ENCODE measurements around the gene MACROD1.

Gene MACROD1

DNA sequence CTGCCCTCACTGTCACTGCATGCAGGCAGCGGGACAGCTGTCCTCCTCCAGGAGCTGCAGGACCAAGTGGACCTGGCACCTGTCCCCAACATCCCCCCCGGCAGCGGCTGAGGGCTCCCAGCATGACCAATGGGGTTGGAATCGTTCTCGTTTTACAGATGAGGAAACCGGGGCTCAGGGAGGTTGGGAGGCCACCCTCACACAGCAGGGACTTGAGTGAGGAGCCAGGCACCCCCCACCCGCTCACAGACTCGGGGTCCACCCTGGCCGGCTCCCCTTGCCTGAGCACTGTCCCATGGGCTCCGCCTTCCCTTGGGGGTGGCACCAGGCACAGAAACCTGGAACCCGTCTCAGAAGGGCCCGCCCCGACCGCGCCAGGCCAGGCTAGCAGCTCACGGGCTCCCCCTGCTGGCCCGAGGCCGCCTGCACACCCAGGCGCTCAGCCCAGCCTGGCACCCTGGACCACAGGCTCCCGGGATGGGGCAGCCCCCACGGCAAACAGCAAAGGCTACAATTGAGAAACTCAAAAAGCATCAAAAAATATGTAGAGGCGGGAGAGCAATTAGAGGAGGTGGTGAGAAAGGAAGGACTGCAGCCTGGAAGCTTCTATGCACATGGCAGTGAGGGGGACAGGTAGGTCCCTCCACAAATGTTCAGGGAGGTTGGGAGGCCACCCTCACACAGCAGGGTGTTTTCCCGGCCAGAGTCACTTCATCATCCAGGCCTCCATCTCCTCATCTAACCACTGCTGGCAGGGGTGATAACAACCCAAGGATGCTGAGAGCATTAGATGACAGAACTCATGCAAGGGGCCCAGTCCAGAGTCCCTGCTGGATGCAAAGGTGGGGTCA is 12.8 kb downstream of the MACROD1 start:
- intact Hi-C loops (cut with DNase I; ENCODE audit: low total_unique reads): loop anchor here (10.0 kb wide), 1 partner anchor 318 kb away; the partner anchor contains the start of gene MARK2
- no peaks in the 10 kb centered on the region for H3K9me3 ChIP-seq
- H3K27ac ChIP-seq: no peak overlapping the region
- H3K36me3 ChIP-seq: peaks cover 0 to 15% (median 0%) of the 10 kb centered on the region in 3 donors
- H3K4me3 ChIP-seq: no peak overlapping the region
- peaks cover 0 to 15% (median 8%) of the 10 kb centered on the region in 4 donors for H3K4me1 ChIP-seq
- H3K27me3 ChIP-seq: no peaks in the 10 kb centered on the region
- TF ChIP-seq, protein P1, sequence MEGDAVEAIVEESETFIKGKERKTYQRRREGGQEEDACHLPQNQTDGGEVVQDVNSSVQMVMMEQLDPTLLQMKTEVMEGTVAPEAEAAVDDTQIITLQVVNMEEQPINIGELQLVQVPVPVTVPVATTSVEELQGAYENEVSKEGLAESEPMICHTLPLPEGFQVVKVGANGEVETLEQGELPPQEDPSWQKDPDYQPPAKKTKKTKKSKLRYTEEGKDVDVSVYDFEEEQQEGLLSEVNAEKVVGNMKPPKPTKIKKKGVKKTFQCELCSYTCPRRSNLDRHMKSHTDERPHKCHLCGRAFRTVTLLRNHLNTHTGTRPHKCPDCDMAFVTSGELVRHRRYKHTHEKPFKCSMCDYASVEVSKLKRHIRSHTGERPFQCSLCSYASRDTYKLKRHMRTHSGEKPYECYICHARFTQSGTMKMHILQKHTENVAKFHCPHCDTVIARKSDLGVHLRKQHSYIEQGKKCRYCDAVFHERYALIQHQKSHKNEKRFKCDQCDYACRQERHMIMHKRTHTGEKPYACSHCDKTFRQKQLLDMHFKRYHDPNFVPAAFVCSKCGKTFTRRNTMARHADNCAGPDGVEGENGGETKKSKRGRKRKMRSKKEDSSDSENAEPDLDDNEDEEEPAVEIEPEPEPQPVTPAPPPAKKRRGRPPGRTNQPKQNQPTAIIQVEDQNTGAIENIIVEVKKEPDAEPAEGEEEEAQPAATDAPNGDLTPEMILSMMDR (IDR thresholded peaks at IDR 0.05): peak; percentile 95 to 100
- DNase-seq: peak; percentile 51 to 72

DNA sequence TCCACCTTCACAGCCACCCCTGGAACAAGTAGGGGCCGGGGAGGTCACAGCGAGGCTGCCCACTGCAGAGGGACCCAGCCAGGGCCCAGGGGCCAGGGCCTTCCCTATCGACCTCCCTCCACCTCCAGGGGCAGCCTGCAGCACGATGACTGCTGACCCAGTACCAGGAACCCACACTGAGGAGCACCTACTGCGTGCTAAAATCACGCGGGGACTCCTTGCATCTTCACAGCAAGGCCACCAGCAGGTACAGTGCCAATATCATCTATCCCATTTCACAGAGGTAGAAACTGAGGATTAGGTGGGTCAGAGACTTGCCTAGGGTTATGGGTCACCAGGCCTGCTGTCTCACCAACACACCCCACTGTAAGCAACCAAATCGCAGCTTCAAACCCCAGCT is 14.6 kb downstream of the MACROD1 start:
- TF ChIP-seq, protein P1 (IDR thresholded peaks at IDR 0.05): no peak
- intact Hi-C loops (cut with DNase I; ENCODE audit: low total_unique reads): loop anchor here (10.0 kb wide), 1 partner anchor 317 kb away; the partner anchor contains the start of gene MARK2
- Histone ChIP-seq H3K27me3 (no peaks in the 10 kb centered on the region), H3K9me3 (no peaks in the 10 kb centered on the region), H3K36me3 (peaks cover 0 to 15% (median 0%) of the 10 kb centered on the region in 3 donors), H3K4me3 (no peak overlapping the region), H3K27ac (no peak overlapping the region), H3K4me1 (peaks cover 0 to 17% (median 9%) of the 10 kb centered on the region in 4 donors)
- no peak for DNase-seq

DNA sequence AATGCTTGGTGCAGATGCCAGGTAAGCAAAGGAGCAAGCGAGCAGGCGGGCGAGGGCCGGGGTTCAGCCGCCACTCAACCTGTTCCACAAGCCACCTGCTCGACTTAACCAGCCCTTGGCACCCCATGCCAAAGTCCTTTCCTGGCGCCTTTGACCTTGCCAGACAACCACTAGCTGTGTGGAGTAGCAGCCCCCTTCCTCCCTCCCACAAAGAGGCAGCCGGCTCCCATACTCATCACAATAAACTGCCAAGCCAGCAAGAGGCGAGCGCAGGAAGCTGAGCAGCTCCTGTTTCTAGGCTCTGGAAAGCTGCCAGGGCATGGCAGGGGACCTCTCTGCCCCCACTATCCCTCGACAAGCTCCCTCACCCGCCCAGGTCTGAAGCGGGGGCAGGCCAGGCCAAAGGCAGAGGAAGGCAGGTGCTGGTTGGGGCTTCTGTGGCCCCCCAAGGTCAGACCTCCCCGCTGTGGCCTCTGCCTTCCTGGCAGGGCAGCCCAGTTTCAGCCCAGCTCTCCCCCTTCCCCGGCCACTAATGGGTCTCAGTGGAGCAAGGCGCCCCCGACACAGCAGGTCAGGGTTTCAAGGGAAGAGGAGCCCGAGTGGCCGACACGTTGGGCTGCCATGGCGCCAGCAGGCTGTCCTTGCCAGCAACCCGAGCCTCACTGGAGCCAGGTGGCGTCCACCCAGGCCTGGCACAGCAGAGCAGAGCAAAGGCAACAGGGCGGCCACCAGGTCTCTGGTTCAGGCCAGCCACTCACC is 15.3 kb downstream of the MACROD1 start:
- Histone ChIP-seq H3K4me1 (peaks cover 0 to 17% (median 9%) of the 10 kb centered on the region in 4 donors), H3K27me3 (no peaks in the 10 kb centered on the region), H3K36me3 (peaks cover 0 to 15% (median 0%) of the 10 kb centered on the region in 3 donors), H3K4me3 (no peak overlapping the region), H3K9me3 (no peaks in the 10 kb centered on the region), H3K27ac (no peak overlapping the region)
- DNase-seq: no peak
- TF ChIP-seq, protein P1 (IDR thresholded peaks at IDR 0.05): no peak
- intact Hi-C loops (cut with DNase I; ENCODE audit: low total_unique reads): loop anchor here (10.0 kb wide), 1 partner anchor 316 kb away; the partner anchor contains the start of gene MARK2

DNA sequence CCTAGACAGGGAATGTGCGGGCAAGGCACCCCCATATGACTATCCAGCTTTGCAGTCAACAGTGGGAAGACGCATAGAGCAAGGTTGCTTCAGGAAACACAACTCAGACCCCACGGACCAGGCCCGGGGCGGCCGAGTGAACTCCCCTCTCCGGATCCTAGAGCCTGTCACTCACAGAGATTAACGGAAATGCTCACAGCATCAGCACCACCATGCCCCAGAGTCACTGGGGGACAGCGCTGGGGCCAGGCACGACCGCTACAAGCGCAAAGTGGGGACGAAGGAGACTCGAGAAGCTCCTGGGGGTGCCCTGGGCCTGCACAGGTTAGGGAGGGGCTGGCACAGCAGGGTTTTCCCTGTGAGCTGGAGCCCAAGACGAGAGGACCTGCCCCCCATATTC is 15.9 kb downstream of the MACROD1 start:
- H3K4me3 ChIP-seq: no peak overlapping the region
- no peak for DNase-seq
- H3K36me3 ChIP-seq: peaks cover 0 to 15% (median 0%) of the 10 kb centered on the region in 3 donors
- intact Hi-C loops (cut with DNase I; ENCODE audit: low total_unique reads): loop anchor here (10.0 kb wide), 1 partner anchor 315 kb away; the partner anchor contains the start of gene MARK2
- no peak overlapping the region for H3K27ac ChIP-seq
- TF ChIP-seq, protein P1 (IDR thresholded peaks at IDR 0.05): no peak
- no peaks in the 10 kb centered on the region for H3K9me3 ChIP-seq
- H3K4me1 ChIP-seq: peaks cover 0 to 17% (median 9%) of the 10 kb centered on the region in 4 donors
- no peaks in the 10 kb centered on the region for H3K27me3 ChIP-seq

DNA sequence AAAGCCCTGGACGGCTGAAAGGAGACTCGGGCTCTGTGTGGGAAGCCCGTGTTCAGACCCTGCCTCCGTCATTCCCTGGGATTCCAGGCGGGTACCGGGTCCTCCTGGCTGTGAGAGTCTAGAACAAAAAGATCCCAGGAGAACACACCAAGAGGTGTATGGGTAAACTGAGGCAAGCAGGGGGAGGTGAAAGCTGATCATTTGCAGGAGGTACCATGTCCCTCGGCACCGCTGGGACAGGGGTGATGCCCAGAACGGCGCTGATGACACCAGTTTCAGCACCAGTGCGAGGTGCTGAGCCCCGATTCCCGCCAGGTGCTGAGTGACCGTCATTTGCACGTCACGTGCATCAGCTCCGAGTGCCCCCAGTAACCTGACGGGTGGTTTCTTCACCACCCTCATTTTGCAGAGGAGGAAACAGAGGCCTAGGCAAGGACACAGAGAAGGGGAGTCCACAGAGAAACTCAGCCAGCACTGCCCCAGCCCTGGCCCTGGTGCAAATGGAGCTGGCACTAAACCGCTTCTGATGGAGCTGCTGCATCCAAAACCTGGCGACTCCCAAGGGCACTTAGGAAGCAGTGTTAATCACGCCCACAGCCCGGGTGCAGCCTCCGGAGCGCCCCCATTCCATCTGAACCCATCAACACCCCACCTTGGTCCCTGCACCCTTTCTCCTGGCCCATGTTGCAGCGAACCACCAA is 16.8 kb downstream of the MACROD1 start:
- peaks cover 0 to 17% (median 9%) of the 10 kb centered on the region in 4 donors for H3K4me1 ChIP-seq
- TF ChIP-seq, protein P1 (IDR thresholded peaks at IDR 0.05): no peak
- DNase-seq: no peak
- H3K27me3 ChIP-seq: no peaks in the 10 kb centered on the region
- intact Hi-C loops (cut with DNase I; ENCODE audit: low total_unique reads): loop anchor here (2.0 kb wide), 1 partner anchor 148 kb away; no protein-coding TSS in a partner anchor
- H3K9me3 ChIP-seq: no peaks in the 10 kb centered on the region
- H3K4me3 ChIP-seq: peak overlapping the region in 1 of 2 donors; percentile 7
- H3K27ac ChIP-seq: no peak overlapping the region
- H3K36me3 ChIP-seq: peaks cover 0 to 24% (median 0%) of the 10 kb centered on the region in 3 donors

Data from tibial artery (tissue), 4 donors.